CD14-positive monocyte (primary cell): ENCODE measurements around the gene SEMA3F. TPM values are rescaled to one million over a fixed set of nuclear protein-coding genes. Genes with fewer than 3 reads are reported as not detected.

Experiments used
- DNase-seq, 3 donors: peaks; one replicate each; pipeline ENCODE4 v3.0.0-alpha.2; 2011 to 2022
- H2AFZ ChIP-seq: 2 replicates; pipeline ENCODE4 v1.6.0; 2012; ENCODE audit warnings: mild to moderate bottlenecking, low read depth, low read length, inconsistent platforms; ENCODE audit not compliant: insufficient read depth, poor library complexity, severe bottlenecking
- H3K27ac ChIP-seq, 2 donors: 1 replicate in 1 of 2; 2 replicates in 1 of 2; pipeline ENCODE4 v1.5.1; 2012 to 2013; ENCODE audit warnings: low read length in 2 of 2, control low read depth in 1 of 2, inconsistent platforms in 1 of 2, low read depth in 1 of 2, mild to moderate bottlenecking in 1 of 2
- H3K27me3 ChIP-seq, 2 donors: one replicate each; pipeline versions ENCODE4 v1.6.0 to v1.6.1; 2011 to 2013; ENCODE audit warnings: low read length in 2 of 2; ENCODE audit not compliant: control insufficient read depth in 2 of 2, insufficient read depth in 2 of 2
- H3K36me3 ChIP-seq, 2 donors: replicated peaks in 1 of 2; 1 replicate in 1 of 2; 2 replicates in 1 of 2; pipeline versions ENCODE4 v1.5.1 to v1.6.1; 2012 to 2013; ENCODE audit warnings: low read length in 2 of 2, control low read depth in 1 of 2, inconsistent platforms in 1 of 2, mild to moderate bottlenecking in 1 of 2; ENCODE audit not compliant: insufficient read depth in 2 of 2, control insufficient read depth in 1 of 2
- H3K4me1 ChIP-seq, 2 donors: 1 replicate in 1 of 2; 2 replicates in 1 of 2; pipeline versions ENCODE4 v1.5.1 to v1.6.1; 2012 to 2013; ENCODE audit warnings: low read length in 2 of 2, control low read depth in 1 of 2, inconsistent platforms in 1 of 2, mild to moderate bottlenecking in 1 of 2, moderate library complexity in 1 of 2; ENCODE audit not compliant: insufficient read depth in 2 of 2, control insufficient read depth in 1 of 2
- H3K4me2 ChIP-seq: replicated peaks from 2 replicates; pipeline ENCODE3; 2012; ENCODE audit warnings: low read length, moderate library complexity, mild to moderate bottlenecking; ENCODE audit not compliant: poor library complexity, severe bottlenecking; ENCODE audit errors: extremely low read depth
- H3K4me3 ChIP-seq, 3 experiments: fragments of 200-600 bp in 1 of 3; sonication (generic) in 1 of 3; replicated peaks in 1 of 3; 1 replicate in 2 of 3; 2 replicates in 1 of 3; pipeline ENCODE4 v1.5.1; 2011 to 2013; ENCODE audit warnings: low read length in 3 of 3, mild to moderate bottlenecking in 3 of 3, control low read depth in 2 of 3, low read depth in 2 of 3, inconsistent platforms in 1 of 3, moderate library complexity in 1 of 3
- H3K79me2 ChIP-seq: 2 replicates; pipeline ENCODE4 v1.6.0; 2012; ENCODE audit warnings: mild to moderate bottlenecking, control low read depth, inconsistent platforms, low read length, moderate library complexity; ENCODE audit not compliant: insufficient read depth
- H3K9ac ChIP-seq: 2 replicates; pipeline ENCODE4 v1.6.0; 2017; ENCODE audit warnings: low read length, mild to moderate bottlenecking; ENCODE audit not compliant: insufficient read depth, poor library complexity, severe bottlenecking
- H3K9me3 ChIP-seq, 2 donors: replicated peaks in 1 of 2; 1 replicate in 1 of 2; 2 replicates in 1 of 2; pipeline versions ENCODE4 v1.5.1 to v1.6.1; 2012 to 2013; ENCODE audit warnings: low read length in 2 of 2, control low read depth in 1 of 2; ENCODE audit not compliant: control insufficient read depth in 1 of 2, insufficient read depth in 1 of 2
- H4K20me1 ChIP-seq: 2 replicates; pipeline ENCODE4 v1.6.0; 2012; ENCODE audit warnings: mild to moderate bottlenecking, low read length, control low read depth, moderate library complexity; ENCODE audit not compliant: insufficient read depth
- H3K27ac Mint-ChIP-seq, 7 donors: one replicate each; pipeline ENCODE4 v1.8.0; 2020; ENCODE audit warnings: mild to moderate bottlenecking in 7 of 7, mixed read lengths in 7 of 7, moderate library complexity in 6 of 7, inconsistent platforms in 2 of 7
- H3K27me3 Mint-ChIP-seq, 3 donors: one replicate each; pipeline ENCODE4 v1.8.0; 2021 to 2022; ENCODE audit warnings: low read depth in 3 of 3, mild to moderate bottlenecking in 3 of 3, mixed read lengths in 3 of 3, moderate library complexity in 3 of 3, inconsistent platforms in 1 of 3
- H3K36me3 Mint-ChIP-seq, 2 donors: one replicate each; pipeline ENCODE4 v1.8.0; 2020; ENCODE audit warnings: mixed read lengths in 2 of 2, inconsistent platforms in 1 of 2, mild to moderate bottlenecking in 1 of 2
- H3K4me1 Mint-ChIP-seq: one replicate; pipeline ENCODE4 v1.8.0; 2020; ENCODE audit warnings: mild to moderate bottlenecking, mixed read lengths
- H3K4me3 Mint-ChIP-seq, 2 donors: one replicate each; pipeline ENCODE4 v1.8.0; 2020; ENCODE audit warnings: mild to moderate bottlenecking in 2 of 2, mixed read lengths in 2 of 2, moderate library complexity in 1 of 2
- H3K9me3 Mint-ChIP-seq, 7 donors: one replicate each; pipeline ENCODE4 v1.8.0; 2020 to 2022; ENCODE audit warnings: mixed read lengths in 7 of 7, mild to moderate bottlenecking in 6 of 7, moderate library complexity in 6 of 7, inconsistent platforms in 2 of 7
- CTCF ChIP-seq: fragments of 200-600 bp; IDR thresholded peaks from one replicate; pipeline ENCODE4 v1.8.0; 2022; ENCODE audit warnings: antibody characterized with exemption, mild to moderate bottlenecking
- WGBS: methylation state at CpG from one replicate; pipeline ENCODE4 v1.1.5; 2013; ENCODE audit warnings: missing lambda C conversion rate; ENCODE audit not compliant: insufficient coverage; 5-methylcytosine and 5-hydroxymethylcytosine counted together
- intact Hi-C, 2 donors: fragments of 100-400 bp; cut with micrococcal nuclease; formaldehyde crosslinking; loops; one replicate each; pipeline versions ENCODE4 v1.15.0 to v1.15.1; 2023
- polyA plus RNA-seq, 3 donors: library from polyadenylated mRNA; depleted of rRNA in 1 of 3; unstranded in 2 of 3; stranded (reverse) in 1 of 3; fragments of 300-500 nt in 2 of 3; fragments of >200 nt in 1 of 3; fragmentation: Illumina TruSeq in 2 of 3; gene quantifications; 1 replicate in 2 of 3; 2 replicates in 1 of 3; pipeline ENCODE4 v1.2.3, GENCODE V29; 2012 to 2021

The SEMA3F gene
- polyA plus RNA-seq, 3 donors = 0.01 TPM; not detected in 2

DNA sequence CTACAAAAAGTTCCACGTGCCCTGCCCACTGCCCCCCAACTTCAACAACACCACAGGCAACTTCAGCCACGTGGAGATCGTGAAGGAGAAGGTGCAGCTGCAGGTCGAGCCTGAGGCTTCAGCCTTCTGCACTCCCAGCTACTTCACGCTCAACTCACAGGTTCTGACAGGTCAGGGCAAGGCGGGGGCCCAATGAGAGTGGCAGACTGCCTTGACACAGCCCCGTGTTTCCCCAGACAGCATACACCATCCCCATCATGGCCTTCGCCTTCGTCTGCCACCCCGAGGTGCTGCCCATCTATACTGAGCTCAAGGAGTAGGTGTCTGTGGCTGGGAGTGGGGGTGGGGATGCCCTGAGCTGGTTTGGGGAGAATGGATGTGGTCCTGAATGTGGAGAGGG lies 62.6 kb downstream of the SEMA3F start:
- H3K4me2 ChIP-seq = no peak overlapping the region

DNA sequence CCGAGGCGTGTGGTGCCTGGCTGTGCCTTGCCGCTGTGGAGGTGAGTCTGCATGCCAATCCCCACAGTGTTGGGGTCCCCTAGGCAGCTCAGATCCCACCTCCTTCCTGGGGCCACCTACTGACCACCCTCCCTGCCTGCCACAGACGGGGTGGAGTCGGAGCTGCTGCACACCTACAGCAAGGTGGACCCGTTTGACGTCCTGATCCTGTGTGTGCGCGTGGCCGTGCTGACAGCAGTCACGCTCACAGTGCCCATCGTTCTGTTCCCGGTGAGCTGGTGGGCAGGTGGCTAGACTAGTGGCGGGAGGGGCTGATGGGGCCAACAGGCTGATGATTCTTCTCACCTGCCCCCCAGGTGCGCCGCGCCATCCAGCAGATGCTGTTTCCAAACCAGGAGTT lies 63.3 kb downstream of the SEMA3F start:
- H3K9ac ChIP-seq = no peak overlapping the region
- H3K9me3 Mint-ChIP-seq = no peaks in the 10 kb centered on the region
- 97% methylated on average over 14 of the region's 17 CpGs for WGBS

More for the DNA sequence above, 62.6 kb downstream of the SEMA3F start:
- Mint-ChIP-seq H3K27ac (no peak overlapping the region), H3K4me3 (no peak overlapping the region), H3K36me3 (no peaks in the 10 kb centered on the region), H3K27me3 (peaks cover 4 to 11% (median 6%) of the 10 kb centered on the region in 3 donors), H3K9me3 (no peaks in the 10 kb centered on the region), H3K4me1 (no peaks in the 10 kb centered on the region)
- H4K20me1 ChIP-seq = no peaks in the 10 kb centered on the region
- H3K9ac ChIP-seq = no peak overlapping the region
- H3K4me1 ChIP-seq = no peaks in the 10 kb centered on the region
- no peak overlapping the region for H2AFZ ChIP-seq
- no peaks in the 10 kb centered on the region for H3K36me3 ChIP-seq
- H3K27ac ChIP-seq = no peak overlapping the region
- no peaks in the 10 kb centered on the region for H3K9me3 ChIP-seq
- no peak overlapping the region for H3K4me3 ChIP-seq
- intact Hi-C loops = no loop called here
- no peak for TF ChIP-seq CTCF
- H3K79me2 ChIP-seq = no peaks in the 10 kb centered on the region
- WGBS = 86% methylated on average over 5 of the region's 10 CpGs
- DNase-seq = no peak
- H3K27me3 ChIP-seq = no peaks in the 10 kb centered on the region

More for the DNA sequence above, 63.3 kb downstream of the SEMA3F start:
- Histone ChIP-seq H3K27me3 (no peaks in the 10 kb centered on the region), H3K79me2 (no peaks in the 10 kb centered on the region), H3K36me3 (no peaks in the 10 kb centered on the region), H3K4me1 (no peaks in the 10 kb centered on the region), H3K27ac (no peak overlapping the region), H3K4me2 (no peak overlapping the region), H3K4me3 (no peak overlapping the region), H4K20me1 (no peaks in the 10 kb centered on the region), H2AFZ (no peak overlapping the region), H3K9me3 (no peaks in the 10 kb centered on the region)
- intact Hi-C loops = no loop called here
- Mint-ChIP-seq H3K4me1 (no peaks in the 10 kb centered on the region), H3K4me3 (no peak overlapping the region), H3K27me3 (peaks cover 4 to 12% (median 6%) of the 10 kb centered on the region in 3 donors), H3K36me3 (no peaks in the 10 kb centered on the region), H3K27ac (no peak overlapping the region)
- no peak for TF ChIP-seq CTCF
- no peak for DNase-seq
